ENCODE data around the gene LPCAT1. TPM values are rescaled to one million over a fixed set of nuclear protein-coding genes. Genes with fewer than 3 reads are reported as not detected.

Gene LPCAT1
- total RNA-seq, 1 donor from 2014 or later = 37.9 TPM

GRCh38 chr5:1565737-1566734, 42.3 kb upstream of the LPCAT1 start:
- H3K4me1 Mint-ChIP-seq (ENCODE audit: unreplicated experiment) = peaks cover 32% of the 10 kb centered on the region
- H3K27me3 Mint-ChIP-seq (ENCODE audit: unreplicated experiment) = peaks cover 23% of the 10 kb centered on the region
- TF ChIP-seq CTCF (IDR thresholded peaks at IDR 0.05) = no peak
- no peak for DNase-seq (ENCODE audit: extremely low spot score, unreplicated experiment)
- no peak overlapping the region for H3K27ac Mint-ChIP-seq (ENCODE audit: unreplicated experiment)
- H3K4me3 Mint-ChIP-seq (ENCODE audit: unreplicated experiment) = no peak overlapping the region
- no peaks in the 10 kb centered on the region for H3K9me3 Mint-ChIP-seq (ENCODE audit: unreplicated experiment)
- H3K36me3 Mint-ChIP-seq (ENCODE audit: unreplicated experiment) = no peaks in the 10 kb centered on the region

GRCh38 chr5:1564824-1565736, 41.3 kb upstream of the LPCAT1 start:
- Mint-ChIP-seq H3K27ac (ENCODE audit: unreplicated experiment) (no peak overlapping the region), H3K4me3 (ENCODE audit: unreplicated experiment) (no peak overlapping the region), H3K9me3 (ENCODE audit: unreplicated experiment) (no peaks in the 10 kb centered on the region), H3K4me1 (ENCODE audit: unreplicated experiment) (peaks cover 32% of the 10 kb centered on the region), H3K36me3 (ENCODE audit: unreplicated experiment) (no peaks in the 10 kb centered on the region), H3K27me3 (ENCODE audit: unreplicated experiment) (peaks cover 33% of the 10 kb centered on the region)
- TF ChIP-seq CTCF (IDR thresholded peaks at IDR 0.05) = no peak
- DNase-seq (ENCODE audit: extremely low spot score, unreplicated experiment) = no peak

GRCh38 chr5:1564182-1564748, 40.5 kb upstream of the LPCAT1 start:
- Mint-ChIP-seq H3K9me3 (ENCODE audit: unreplicated experiment) (no peaks in the 10 kb centered on the region), H3K4me1 (ENCODE audit: unreplicated experiment) (peaks cover 32% of the 10 kb centered on the region)
- DNase-seq (ENCODE audit: extremely low spot score, unreplicated experiment) = no peak

GRCh38 chr5:1563617-1564181, 39.9 kb upstream of the LPCAT1 start:
- TF ChIP-seq CTCF (IDR thresholded peaks at IDR 0.05) = no peak
- Mint-ChIP-seq H3K27ac (ENCODE audit: unreplicated experiment) (no peak overlapping the region), H3K27me3 (ENCODE audit: unreplicated experiment) (peaks cover 44% of the 10 kb centered on the region), H3K36me3 (ENCODE audit: unreplicated experiment) (no peaks in the 10 kb centered on the region), H3K4me3 (ENCODE audit: unreplicated experiment) (no peak overlapping the region), H3K4me1 (ENCODE audit: unreplicated experiment) (peaks cover 27% of the 10 kb centered on the region), H3K9me3 (ENCODE audit: unreplicated experiment) (no peaks in the 10 kb centered on the region)
- no peak for DNase-seq (ENCODE audit: extremely low spot score, unreplicated experiment)

More at GRCh38 chr5:1564182-1564748, 40.5 kb upstream of the LPCAT1 start:
- TF ChIP-seq CTCF (IDR thresholded peaks at IDR 0.05) = no peak
- Mint-ChIP-seq H3K4me3 (ENCODE audit: unreplicated experiment) (no peak overlapping the region), H3K27me3 (ENCODE audit: unreplicated experiment) (peaks cover 39% of the 10 kb centered on the region), H3K27ac (ENCODE audit: unreplicated experiment) (no peak overlapping the region), H3K36me3 (ENCODE audit: unreplicated experiment) (no peaks in the 10 kb centered on the region)
